Loucy (cell line): ENCODE measurements around the gene SPCS2.

Source experiments
- H2AFZ ChIP-seq: fragments of 200-600 bp; sonication (generic); 2 replicates; pipeline ENCODE4 v1.6.0; 2016; ENCODE audit warnings: antibody characterized with exemption, mild to moderate bottlenecking, low read length, moderate library complexity
- H3F3A ChIP-seq: fragments of 200-600 bp; 2 replicates; pipeline ENCODE4 v1.6.0; 2016; ENCODE audit warnings: antibody characterized with exemption, low read depth, mild to moderate bottlenecking
- H3K27me3 ChIP-seq: fragments of 200-600 bp; sonication (generic); 2 replicates; pipeline ENCODE4 v1.6.1; 2014; ENCODE audit warnings: low read length, mild to moderate bottlenecking; ENCODE audit not compliant: insufficient read depth, poor library complexity, severe bottlenecking
- H3K36me3 ChIP-seq: fragments of 200-600 bp; sonication (generic); 2 replicates; pipeline ENCODE4 v1.6.1; 2016; ENCODE audit warnings: low read length; ENCODE audit not compliant: insufficient read depth
- H3K4me1 ChIP-seq: fragments of 200-600 bp; sonication (generic); 2 replicates; pipeline ENCODE4 v1.5.1; 2014; ENCODE audit warnings: low read length, mild to moderate bottlenecking; ENCODE audit not compliant: insufficient read depth, poor library complexity, severe bottlenecking
- H3K4me2 ChIP-seq: fragments of 200-600 bp; sonication (generic); 2 replicates; pipeline ENCODE4 v1.6.0; 2014; ENCODE audit warnings: antibody characterized with exemption, low read length, low read depth, mild to moderate bottlenecking; ENCODE audit not compliant: poor library complexity, severe bottlenecking
- H3K4me3 ChIP-seq: fragments of 200-600 bp; sonication (generic); 2 replicates; pipeline ENCODE4 v1.5.1; 2014; ENCODE audit warnings: low read length, mild to moderate bottlenecking, mixed read lengths; ENCODE audit not compliant: poor library complexity, severe bottlenecking
- H3K79me2 ChIP-seq: fragments of 200-600 bp; sonication (generic); 2 replicates; pipeline ENCODE4 v1.6.1; 2014; ENCODE audit warnings: low read length; ENCODE audit not compliant: insufficient read depth
- H3K9ac ChIP-seq: fragments of 200-600 bp; sonication (generic); 2 replicates; pipeline ENCODE4 v1.6.0; 2014; ENCODE audit warnings: mild to moderate bottlenecking, low read depth, low read length, moderate library complexity; ENCODE audit not compliant: poor library complexity, severe bottlenecking
- H3K9me2 ChIP-seq: fragments of 200-600 bp; sonication (generic); replicated peaks from 2 replicates; pipeline ENCODE4 v1.6.1; 2016; ENCODE audit warnings: low read depth, low read length, mixed read lengths
- H3K9me3 ChIP-seq: fragments of 200-600 bp; sonication (generic); 2 replicates; pipeline ENCODE4 v1.6.1; 2014; ENCODE audit warnings: mild to moderate bottlenecking, antibody characterized with exemption, low read length, low read depth; ENCODE audit not compliant: insufficient read depth
- H4K20me1 ChIP-seq: fragments of 200-600 bp; sonication (generic); 2 replicates; pipeline ENCODE4 v1.6.0; 2014; ENCODE audit warnings: antibody characterized with exemption, low read length, mild to moderate bottlenecking; ENCODE audit not compliant: insufficient read depth, poor library complexity, severe bottlenecking
- EZH2phosphoT487 ChIP-seq: fragments of 200-600 bp; IDR thresholded peaks from 2 replicates; pipeline ENCODE4 v1.6.1; 2018; ENCODE audit warnings: antibody characterized with exemption, mild to moderate bottlenecking, moderate library complexity, borderline replicate concordance
- TF ChIP-seq, protein P1 (sequence below): fragments of 200-600 bp; sonication (generic); conservative IDR thresholded peaks from 2 replicates; pipeline ENCODE4 v1.5.1; 2014; ENCODE audit warnings: mild to moderate bottlenecking, antibody characterized with exemption, low read length

SPCS2 gene

DNA sequence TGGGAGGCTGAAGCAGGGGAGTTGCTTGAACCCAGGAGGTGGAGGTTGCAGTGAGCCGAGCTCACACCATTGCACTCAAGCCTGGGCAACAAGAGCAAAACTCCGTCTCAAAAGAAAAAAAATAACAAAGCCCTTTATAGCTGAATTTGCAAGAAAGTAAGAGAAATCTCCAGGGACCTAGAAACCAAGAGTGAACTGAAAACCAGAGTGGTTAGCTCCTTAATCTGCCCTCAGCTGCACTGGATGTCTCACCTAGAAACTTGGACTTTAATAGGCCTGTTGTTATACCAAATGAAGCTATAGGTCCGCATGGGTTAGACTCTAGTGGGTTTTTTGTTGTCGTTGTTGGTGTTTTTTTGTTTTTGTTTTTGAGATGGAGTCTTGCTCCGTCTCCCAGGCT, 43.8 kb downstream of the SPCS2 start:
- Histone ChIP-seq H3K9me3 (no peaks in the 10 kb centered on the region), H2AFZ (no peak overlapping the region), H3K79me2 (peaks cover 63% of the 10 kb centered on the region), H3K4me1 (peaks cover 43% of the 10 kb centered on the region), H3K9ac (peak overlapping the region; percentile 96), H3F3A (0 out of 2 replicates have a peak, but pooled peaks cover 5% of the 10 kb centered on the region), H3K4me2 (peak overlapping the region; percentile 88), H3K4me3 (peak overlapping the region; percentile 46), H3K9me2 (no peaks in the 10 kb centered on the region), H3K36me3 (peaks cover 24% of the 10 kb centered on the region; the same call in 1 of the 2 replicates), H3K27me3 (no peaks in the 10 kb centered on the region), H4K20me1 (peaks cover 35% of the 10 kb centered on the region)
- TF ChIP-seq EZH2phosphoT487, result no peak
- TF ChIP-seq, protein P1, sequence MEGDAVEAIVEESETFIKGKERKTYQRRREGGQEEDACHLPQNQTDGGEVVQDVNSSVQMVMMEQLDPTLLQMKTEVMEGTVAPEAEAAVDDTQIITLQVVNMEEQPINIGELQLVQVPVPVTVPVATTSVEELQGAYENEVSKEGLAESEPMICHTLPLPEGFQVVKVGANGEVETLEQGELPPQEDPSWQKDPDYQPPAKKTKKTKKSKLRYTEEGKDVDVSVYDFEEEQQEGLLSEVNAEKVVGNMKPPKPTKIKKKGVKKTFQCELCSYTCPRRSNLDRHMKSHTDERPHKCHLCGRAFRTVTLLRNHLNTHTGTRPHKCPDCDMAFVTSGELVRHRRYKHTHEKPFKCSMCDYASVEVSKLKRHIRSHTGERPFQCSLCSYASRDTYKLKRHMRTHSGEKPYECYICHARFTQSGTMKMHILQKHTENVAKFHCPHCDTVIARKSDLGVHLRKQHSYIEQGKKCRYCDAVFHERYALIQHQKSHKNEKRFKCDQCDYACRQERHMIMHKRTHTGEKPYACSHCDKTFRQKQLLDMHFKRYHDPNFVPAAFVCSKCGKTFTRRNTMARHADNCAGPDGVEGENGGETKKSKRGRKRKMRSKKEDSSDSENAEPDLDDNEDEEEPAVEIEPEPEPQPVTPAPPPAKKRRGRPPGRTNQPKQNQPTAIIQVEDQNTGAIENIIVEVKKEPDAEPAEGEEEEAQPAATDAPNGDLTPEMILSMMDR, result no peak

DNA sequence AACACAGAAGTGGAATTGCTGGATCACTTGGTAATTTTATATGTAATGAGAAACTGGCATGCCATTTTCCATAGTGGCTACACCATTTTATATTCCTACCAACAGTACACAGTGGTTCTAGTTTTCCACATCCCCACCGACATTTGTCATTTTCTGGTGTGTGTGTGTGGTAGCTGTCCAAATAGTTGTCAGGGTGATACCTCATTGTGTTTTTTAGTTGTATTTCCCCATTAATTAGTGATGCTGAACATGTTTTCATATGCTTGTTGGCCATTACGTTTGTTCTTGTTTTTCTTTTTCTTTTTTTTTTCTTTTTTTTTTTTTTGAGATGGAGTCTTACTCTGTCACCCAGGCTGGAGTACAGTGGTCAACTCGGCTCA, 51.9 kb downstream of the SPCS2 start:
- H3K27me3 ChIP-seq, result no peaks in the 10 kb centered on the region
- H3K9me3 ChIP-seq, result no peaks in the 10 kb centered on the region
- no peak overlapping the region for H3K9ac ChIP-seq
- no peaks in the 10 kb centered on the region for H3K79me2 ChIP-seq
- H3K4me2 ChIP-seq, result no peak overlapping the region
- no peak overlapping the region for H2AFZ ChIP-seq
- H3K4me1 ChIP-seq, result no peaks in the 10 kb centered on the region
- no peaks in the 10 kb centered on the region for H4K20me1 ChIP-seq
- no peaks in the 10 kb centered on the region for H3F3A ChIP-seq
- H3K36me3 ChIP-seq, result peaks cover 19% of the 10 kb centered on the region; the same call in 1 of the 2 replicates
- no peak for TF ChIP-seq EZH2phosphoT487
- TF ChIP-seq, protein P1, result no peak
- H3K4me3 ChIP-seq, result no peak overlapping the region
- no peaks in the 10 kb centered on the region for H3K9me2 ChIP-seq

DNA sequence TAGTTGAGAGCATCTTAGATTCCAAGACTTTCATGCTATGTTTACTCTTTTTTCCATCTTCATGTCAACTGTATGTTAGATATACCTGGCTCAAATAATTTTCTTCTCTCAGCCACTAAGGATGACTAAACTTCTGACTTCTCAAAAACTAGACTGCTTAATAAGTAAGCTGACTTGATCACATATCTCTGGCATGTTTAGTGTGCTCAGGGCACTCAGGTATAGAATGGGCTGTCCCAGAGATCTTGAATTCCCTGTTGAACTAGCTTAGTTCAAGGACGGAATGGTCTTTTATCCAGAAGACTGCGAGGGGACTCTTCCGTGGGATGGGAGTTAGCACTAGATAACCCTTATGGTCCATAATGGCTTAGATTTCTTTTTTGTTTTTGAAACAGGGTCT, 52.6 kb downstream of the SPCS2 start:
- Histone ChIP-seq H3K4me2 (no peak overlapping the region), H4K20me1 (no peaks in the 10 kb centered on the region), H3K4me1 (no peaks in the 10 kb centered on the region), H3K9me3 (no peaks in the 10 kb centered on the region), H3K9ac (no peak overlapping the region), H3K36me3 (peaks cover 20% of the 10 kb centered on the region; the same call in 1 of the 2 replicates), H3F3A (no peaks in the 10 kb centered on the region), H3K79me2 (no peaks in the 10 kb centered on the region), H3K9me2 (no peaks in the 10 kb centered on the region), H3K27me3 (no peaks in the 10 kb centered on the region), H3K4me3 (no peak overlapping the region), H2AFZ (no peak overlapping the region)
- no peak for TF ChIP-seq EZH2phosphoT487
- TF ChIP-seq, protein P1, result no peak
